Stimulated activated CD8-positive, alpha-beta memory T cell treated with anti-CD3 and anti-CD28 coated beads, Interleukin-12 subunit alpha, Interleukin-12 subunit beta, amount 100 ng/mL, for 24 hours (primary cell): Measurements from ENCODE around the gene MAP4.
"Not testable (repeated sequence)": the region's sequence is repeated elsewhere in the genome, so short reads cannot be mapped to it uniquely, and the experiment has no call there.

ENCODE experiments used
- DNase-seq: peaks from one replicate; pipeline ENCODE4 v3.0.0-alpha.2; 2020; ENCODE audit errors: extremely low read depth

The MAP4 gene

DNA sequence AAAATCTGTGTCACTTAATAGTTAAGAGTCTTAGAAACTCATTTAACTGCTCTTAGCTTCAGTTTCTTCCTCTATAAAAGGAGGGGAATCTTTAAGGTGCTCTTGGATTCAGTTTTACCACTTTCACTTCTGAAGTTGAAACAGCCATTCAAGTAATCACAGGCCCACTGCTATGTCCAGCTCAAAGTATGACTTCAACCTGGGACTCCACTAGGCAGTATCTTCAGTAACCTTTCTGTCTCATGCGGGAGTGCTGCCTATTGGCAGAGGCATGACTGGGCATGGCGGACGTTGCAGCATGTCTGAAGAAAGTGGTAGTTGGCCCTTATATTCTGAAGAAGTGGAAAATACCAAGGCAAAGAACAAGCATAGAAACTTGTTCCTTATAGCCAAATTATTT lies 121.0 kb downstream of the MAP4 start:
- no peak for DNase-seq

DNA sequence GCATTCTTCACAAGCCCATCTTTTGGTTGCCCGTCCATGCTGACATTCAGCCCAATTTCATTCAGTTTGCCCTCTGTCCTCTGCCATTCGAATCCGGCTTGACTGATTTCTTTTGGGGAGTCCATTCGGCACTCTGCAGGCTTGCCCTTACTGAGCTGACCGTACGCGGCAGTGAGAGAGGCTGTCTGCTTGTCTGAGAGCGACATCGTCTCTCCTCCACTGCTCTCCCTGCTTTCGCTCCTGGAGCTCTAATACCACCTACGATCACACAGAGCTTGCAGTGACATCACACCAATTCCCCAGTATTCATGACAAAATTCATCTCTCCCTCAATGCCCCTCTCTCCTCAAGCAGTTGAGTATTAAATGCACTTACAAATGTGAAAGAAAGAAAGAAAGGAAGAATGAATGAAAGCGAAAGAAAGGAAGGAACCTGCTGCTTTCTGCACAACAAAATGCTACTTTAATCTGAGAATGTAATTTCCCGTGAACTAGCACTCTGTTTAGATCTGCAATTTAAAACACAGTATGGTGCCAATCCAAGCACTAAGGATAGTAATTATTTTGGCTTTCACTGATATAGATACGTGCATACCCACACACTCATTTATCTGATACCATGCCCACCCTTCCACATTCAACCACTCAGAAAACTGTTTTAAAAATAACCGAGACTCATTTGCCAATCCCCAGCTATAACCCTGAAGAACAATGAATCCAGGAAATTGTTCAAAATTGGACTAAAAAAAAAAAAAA lies 123.8 kb downstream of the MAP4 start:
- no peak for DNase-seq

DNA sequence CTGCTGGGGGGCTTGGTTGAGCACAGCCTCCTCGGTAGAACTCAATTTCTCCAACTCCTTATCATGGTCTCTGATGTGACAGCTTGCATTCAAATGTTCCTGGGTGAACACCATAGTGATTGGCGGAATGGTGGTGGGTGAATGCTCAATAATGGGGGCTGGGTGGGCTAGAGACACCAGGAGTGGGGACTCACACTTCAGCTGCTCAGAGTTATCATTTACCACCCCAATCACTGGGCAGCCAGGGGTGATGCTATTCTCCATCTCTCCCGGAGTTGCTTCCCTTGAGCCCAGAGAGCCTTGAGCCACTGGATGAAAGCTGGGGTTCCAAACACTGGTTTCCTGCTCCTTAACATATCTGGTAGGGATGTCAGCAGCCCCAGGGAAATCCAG lies 124.6 kb downstream of the MAP4 start:
- DNase-seq = no peak

DNA sequence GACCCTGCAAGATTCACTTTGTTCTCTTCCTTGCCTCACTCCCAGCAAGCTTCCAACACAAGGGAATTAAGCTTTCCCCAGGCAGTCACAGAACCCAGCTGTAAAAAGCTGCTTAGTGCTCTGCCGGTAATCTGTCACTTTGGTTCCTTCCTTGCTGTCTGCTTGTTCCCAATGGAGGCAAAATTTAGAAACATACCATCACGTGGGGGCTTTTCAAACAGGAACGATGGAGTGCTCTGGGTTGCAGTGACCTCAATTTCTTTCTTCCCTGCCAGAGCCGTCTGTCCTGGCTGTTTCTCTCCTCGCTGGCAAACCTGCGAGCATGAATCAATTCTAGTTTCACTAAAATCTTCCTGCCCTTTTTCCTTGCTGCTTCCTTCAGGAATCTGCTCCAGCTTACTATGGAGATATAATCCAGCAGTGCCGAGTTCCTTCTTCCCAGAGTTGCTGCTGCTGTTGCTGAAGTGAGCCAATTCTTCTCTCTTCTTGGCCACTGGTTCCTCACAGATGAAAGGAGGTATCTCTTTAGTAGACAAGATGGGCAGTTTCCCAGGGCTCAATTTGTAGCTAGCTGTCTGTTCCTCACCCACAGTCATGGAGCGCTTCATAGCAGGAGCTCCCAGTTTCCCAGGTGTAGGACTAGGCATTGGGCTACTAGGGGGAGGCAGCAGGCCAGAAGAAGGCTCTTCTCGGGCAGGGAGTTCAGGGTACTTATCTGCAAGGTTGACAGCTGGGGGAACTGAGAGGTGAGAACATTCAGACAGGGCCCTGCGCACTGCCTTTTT lies 125.2 kb downstream of the MAP4 start:
- no peak for DNase-seq

DNA sequence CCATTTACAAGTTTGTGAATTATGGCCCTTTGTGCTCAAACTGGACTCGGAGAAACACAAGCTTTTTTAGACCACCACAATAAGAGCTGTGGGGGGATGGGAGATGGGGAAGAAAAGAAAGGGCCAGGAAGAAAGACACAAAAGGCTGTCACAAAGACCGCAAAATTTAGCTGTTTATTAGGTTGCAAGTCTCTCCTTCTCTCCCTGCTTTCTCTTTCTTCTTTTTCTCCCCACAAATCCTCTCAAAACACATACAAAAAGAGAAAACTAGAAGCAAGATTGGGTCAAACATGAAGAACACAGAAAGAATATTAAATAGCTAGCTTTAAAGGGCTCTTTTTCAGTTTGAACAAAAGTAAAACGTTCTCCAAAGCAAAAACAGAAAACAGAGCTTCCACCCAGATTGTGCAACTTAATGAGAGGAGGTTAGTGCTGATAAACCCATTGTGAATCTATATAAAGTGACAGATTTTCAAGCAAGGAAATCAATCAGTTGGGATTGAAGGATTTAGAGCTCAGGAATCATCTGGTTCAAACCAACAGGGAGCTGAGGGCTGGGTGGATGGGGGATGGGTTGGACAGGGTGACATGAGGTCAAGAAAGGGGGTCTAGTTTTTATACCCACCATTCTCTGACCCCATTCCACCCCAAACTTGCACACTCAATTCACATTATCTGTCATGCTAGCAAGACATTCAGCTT lies 125.9 kb downstream of the MAP4 start:
- DNase-seq = no peak

DNA sequence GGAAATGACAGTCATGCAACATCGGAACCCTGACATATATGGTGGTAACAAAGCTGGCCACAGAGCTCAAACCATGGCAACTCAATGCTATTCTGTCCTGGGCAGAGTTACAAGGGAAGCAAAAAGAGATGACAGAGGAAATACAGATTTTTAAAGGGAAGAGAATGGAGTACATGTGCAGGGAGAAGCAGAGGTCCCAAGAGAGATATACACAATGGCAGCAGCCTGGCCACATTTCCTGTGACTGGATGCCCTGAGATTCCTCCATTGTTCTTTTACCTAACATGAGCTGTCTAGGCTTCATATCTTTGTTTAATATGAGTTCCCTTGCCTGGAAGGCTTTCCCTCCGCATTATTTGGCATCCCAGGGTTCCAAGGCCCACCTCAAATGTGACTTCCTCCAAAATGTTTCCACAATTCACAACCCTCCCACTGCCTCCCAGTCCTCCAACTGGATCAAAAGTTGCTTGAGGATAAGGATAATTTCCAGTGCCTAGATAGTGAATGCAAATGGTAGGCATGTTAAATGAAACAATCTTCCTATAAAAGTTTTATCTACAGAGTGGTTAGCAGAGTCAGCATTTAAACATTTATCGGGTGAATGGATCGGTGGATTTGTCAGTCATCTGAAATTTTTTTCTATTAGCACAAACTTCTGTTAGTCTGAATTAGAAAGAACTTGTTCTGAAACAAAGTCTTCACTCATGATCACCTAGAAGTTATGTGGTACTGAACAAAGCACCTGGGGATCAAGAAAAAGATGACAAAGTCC lies 127.0 kb downstream of the MAP4 start:
- DNase-seq = no peak

DNA sequence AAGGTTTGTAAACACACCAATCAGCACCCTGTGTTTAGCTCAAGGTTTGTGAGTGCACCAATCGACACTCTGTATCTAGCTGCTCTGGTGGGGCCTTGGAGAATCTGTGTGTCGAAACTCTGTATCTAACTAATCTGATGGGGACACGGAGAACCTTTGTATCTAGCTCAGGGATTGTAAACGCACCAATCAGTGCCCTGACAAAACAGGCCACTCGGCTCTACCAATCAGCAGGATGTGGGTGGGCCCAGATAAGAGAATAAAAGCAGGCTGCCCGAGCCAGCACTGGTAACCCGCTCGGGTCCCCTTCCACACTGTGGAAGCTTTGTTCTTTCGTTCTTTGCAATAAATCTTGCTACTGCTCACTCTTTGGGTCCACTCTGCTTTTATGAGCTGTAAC lies 128.2 kb downstream of the MAP4 start:
- DNase-seq = not testable (repeated sequence)

DNA sequence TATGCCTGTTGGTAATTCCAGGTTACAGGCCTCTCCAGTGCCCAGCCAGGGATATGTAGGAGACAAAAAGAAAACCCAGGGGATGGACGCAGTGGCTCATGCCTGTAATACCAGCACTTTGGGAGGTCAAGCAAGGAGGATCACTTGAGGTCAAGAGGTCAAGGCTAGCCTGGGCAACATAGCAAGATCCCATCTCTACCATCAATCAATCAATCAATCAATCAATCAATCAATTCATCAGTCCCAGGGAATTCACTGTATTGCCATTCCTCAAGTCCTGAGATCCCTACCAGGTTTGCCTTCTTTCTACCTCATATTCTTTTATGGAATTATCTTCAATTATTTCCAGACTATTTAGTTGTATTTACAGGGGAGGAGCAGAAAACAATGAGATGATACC lies 131.0 kb downstream of the MAP4 start:
- no peak for DNase-seq

DNA sequence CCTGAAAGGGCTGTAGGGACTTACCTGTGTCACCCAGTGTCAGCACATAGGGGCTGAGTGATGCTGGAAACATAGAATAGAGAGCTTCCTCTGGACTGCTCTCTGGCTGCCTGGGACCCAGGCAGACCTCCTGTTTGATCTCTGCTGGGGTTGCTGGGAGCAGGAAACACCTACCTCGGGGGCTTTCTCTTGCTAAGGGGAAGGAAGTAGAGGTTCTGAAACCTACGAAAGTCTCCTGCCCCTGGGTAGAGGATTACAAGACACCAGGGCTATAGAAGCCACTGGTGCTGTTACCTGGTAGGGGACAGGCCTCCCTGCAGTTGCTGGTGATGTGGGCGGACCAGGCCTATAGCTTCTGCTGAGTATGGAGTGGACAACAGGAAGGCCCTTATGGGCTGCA lies 131.6 kb downstream of the MAP4 start:
- DNase-seq = no peak

DNA sequence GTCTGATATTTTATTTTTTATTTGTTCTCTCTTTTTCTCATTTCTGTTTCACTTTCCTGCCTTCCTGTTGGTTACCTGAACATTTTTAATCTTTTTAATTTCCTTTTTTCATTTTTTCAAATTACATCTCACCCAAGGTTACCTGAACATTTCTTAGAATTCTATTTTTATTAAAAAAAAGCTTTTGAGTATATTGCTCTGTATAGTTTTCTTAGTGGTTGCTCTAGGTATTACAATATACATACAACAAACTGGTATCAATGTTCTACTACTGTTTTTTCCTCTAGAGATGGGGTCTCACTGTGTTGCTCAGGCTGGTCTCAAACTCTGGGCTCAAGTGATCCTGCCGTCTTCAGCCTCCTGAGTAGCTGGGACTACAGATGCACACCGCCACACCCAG lies 133.9 kb downstream of the MAP4 start:
- DNase-seq = no peak

DNA sequence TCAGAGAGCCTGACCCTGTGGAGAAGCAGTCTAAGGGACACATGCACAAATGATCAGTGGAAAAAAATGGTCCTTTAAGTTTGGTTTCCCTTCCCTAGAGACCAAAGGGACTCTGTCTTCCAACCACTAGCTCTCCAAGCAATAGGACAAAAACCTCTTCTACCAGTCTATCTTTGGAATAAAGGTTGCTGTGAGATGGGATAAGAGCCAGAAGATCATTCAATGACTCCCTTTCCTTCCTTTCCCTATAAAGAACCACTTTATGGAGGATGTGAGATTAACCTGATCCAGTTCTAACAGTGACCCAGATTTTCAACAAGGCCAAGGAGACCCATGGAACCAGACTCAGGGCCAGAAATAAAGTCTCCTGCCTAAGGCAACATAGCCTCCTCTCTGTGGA lies 138.5 kb downstream of the MAP4 start:
- DNase-seq = no peak

DNA sequence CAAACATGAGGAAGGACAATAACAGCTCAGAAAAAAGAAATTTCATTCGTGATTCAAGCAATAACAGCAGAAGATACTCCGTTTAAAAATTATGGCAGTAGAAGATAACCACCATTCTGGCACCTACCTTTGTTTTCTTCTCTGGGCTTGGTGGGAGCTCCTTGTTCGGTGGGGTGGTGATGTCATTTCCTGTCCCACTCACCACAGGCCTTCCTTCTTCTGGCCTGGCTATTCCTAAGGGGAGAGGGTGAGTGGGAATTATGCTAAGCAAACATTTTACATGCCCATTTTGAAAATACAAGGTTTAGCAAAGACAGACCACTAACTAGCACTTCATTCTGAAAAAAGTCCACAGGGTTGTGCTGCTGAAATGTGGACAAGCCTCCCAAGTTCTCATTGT lies 138.9 kb downstream of the MAP4 start:
- no peak for DNase-seq

DNA sequence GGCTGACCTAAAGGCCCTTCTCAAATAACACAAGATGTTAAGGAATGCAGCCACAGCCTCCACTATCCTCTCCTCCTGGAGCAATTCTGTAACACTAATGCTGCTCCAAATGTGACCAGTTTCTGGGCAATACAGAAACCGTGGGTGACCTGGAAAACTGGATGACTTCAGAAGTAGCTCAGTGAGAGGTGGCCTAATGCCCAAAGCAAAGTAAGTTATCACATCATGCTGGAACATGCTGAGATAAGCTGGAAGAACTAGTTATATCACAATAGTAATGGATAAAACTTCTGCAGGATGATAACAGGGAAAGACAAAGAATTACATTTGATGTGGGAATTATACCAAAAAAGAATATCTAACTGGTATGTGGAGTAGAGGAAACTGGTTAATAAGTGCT lies 141.3 kb downstream of the MAP4 start:
- no peak for DNase-seq

DNA sequence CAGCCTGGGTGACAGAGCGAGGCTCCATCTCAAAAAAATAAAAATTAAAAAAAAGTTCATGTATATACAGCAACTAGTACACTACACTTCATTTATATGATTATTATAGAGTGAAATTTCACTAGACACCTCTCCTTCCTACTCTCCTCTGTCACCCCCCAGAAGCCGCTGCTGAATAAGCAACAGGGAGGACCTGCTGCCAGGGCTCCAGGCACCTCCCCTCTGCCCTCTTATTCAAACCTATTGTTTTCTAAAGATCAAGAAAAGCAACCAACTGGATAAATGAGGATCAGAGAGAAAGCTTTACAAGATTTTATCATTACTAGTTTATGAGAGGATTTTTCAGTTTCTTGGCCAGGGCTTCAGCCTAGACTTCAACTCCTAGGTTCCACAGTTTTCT lies 141.8 kb downstream of the MAP4 start:
- DNase-seq = no peak

DNA sequence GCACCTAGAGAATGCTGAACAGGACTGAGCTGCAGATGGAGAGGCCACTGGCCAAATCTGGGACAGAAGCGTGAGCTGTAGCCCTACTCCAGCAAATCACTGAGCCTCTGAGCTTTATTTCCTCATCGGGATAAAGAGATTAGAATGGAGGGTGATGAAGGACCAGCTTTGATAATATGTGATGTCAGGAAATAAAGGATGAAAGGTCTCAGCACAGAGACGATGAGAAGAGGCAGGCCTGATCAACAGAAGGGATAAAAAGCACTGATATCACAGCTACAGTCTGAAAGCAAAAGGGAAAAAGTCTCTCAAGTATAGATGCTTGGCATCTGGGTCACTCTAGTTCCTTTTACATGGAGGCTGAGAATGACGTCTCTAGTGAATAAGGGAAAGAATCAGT lies 143.3 kb downstream of the MAP4 start:
- no peak for DNase-seq

DNA sequence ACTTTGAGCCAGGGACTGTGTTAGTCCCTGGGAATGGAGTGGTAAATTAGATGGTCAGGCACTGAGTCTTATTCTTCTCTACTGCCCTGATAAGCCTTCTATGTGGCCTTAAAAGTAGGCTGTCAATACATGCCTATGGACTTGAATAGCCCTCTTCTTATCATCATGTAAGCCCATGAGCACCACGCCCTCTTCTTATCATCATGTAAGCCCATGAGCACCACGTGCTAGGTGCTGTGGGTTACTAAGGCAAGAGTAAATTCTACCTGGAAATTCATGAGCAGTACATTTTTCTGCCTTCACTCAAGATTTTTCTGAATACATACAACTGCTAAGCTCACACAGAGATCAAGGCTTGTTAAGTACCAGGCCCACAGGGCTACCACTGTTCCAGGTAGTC lies 144.8 kb downstream of the MAP4 start:
- DNase-seq = no peak

DNA sequence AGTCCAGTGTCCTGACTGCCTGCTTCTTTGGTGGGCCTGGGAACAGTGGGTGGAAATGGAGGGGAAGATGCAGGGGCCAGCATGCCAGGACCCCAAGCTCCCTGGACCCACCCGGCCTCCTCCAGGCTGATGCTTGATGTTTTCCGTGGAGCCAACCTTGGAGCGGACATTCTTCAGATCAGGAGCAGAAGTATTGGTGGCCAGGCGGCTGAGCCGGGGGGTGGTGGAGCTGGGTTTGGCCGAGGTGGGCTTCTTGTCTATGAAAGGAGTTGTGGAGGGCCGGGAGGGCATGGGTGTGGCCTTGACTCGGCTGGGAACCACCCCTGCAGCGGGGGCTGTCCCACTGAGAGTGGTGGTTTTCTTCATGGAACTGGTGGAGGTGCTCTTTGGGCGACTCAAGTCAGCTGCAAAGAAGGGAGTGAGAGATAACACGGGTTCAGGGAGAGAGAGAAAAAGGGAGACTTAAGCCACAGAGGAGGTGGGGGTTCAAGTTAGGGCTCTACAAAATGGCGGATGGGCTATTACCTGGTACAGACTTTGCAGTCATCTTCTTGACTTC lies 145.4 kb downstream of the MAP4 start:
- DNase-seq = no peak

DNA sequence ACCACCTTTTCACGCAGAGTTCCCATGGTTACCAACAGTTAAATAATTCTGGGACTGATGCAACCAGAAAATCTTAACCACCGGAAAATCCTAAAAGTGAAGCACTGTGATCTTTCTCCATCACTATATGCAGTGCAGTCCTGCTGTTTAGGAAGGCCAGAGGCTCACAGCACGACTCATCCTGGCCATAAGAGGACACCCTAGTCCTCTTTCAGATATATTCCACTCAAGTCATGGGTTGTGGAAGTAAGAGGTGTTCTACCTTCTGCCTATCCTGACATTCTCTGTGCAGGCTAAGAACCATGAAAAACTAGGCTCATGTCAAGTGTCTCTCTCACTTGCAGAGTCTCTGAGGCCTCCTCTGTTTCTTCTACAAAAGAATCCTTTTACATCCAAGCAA lies 146.1 kb downstream of the MAP4 start:
- DNase-seq = no peak

DNA sequence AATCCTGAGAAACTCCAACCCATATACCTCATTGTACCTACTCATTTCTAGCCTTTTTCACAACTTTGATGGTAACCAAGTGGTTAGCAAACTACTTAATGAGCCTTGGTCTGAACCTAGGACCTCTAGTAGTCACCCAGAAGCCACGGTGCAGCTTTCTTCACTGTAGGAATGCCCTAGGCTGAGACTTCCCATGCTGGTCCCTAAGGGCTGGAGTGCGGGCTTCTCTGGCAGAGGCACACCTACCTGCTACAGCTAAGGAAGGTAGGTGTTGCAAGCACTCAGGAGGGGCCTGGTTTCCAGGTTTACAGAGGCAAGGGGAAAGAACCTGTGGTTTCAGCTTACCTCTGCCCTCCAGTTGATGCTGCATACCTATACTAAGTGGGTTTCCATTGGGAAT lies 147.9 kb downstream of the MAP4 start:
- DNase-seq = no peak

DNA sequence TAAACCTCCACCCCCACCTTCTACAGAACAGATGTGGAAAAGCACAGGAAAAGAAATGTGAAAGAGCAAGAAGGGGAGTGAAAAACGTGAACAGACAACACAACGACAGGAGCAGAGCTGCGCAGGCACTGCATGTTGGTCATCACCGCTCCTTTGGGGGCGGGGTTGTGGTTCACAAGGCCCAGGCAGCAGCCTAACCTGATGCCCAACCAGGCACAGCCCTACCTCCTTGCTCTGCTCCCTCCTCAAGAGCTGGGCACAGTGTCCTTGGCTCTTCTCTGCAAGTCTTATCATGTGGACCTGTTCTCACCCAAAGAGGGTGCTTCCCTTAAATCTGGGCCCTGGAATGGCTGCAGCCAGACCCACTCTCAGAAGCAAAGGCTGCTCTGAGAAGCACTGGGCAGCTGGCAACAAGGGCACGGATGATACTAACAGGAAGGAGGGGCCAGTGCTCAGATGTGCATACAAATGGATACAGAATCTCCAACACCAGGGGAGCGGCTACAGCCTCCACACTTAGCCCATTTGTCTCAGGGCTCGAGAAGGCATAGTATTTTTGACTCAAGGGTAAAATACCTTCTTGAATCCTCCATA lies 148.7 kb downstream of the MAP4 start:
- no peak for DNase-seq

DNA sequence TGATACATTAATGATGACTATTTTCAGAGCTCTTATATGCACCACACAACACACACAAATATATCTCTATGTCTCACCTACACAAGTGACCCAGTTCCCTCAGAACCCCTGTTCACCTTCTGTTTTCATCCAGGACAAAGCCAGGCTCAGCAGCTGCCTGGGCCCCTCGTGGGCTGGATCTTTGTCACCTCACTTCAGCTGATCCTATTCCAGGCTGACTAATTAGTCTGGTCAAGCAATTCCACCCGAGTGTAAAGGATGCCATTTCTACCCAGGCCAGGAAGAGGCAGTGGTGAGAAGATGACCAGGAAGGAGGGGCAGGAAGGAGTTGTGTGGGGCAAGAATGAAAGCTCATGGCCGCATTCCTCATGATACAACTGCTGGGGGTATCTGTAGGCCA lies 151.0 kb downstream of the MAP4 start:
- no peak for DNase-seq
